Activated naive CD8-positive, alpha-beta T cell (primary cell): Measurements from ENCODE around the gene RP2.

Source experiments
- H3K27ac Mint-ChIP-seq: one replicate; pipeline ENCODE4 v1.8.0; 2021; ENCODE audit warnings: mixed read lengths
- H3K27me3 Mint-ChIP-seq: one replicate; pipeline ENCODE4 v1.8.0; 2021; ENCODE audit warnings: mixed read lengths
- H3K36me3 Mint-ChIP-seq: one replicate; pipeline ENCODE4 v1.8.0; 2021; ENCODE audit warnings: mixed read lengths
- H3K4me1 Mint-ChIP-seq: one replicate; pipeline ENCODE4 v1.8.0; 2021; ENCODE audit warnings: low read depth, mixed read lengths
- H3K4me3 Mint-ChIP-seq: one replicate; pipeline ENCODE4 v1.8.0; 2021; ENCODE audit warnings: mild to moderate bottlenecking, mixed read lengths
- H3K9me3 Mint-ChIP-seq: one replicate; pipeline ENCODE4 v1.8.0; 2021; ENCODE audit warnings: low read depth, mixed read lengths

Gene RP2

DNA sequence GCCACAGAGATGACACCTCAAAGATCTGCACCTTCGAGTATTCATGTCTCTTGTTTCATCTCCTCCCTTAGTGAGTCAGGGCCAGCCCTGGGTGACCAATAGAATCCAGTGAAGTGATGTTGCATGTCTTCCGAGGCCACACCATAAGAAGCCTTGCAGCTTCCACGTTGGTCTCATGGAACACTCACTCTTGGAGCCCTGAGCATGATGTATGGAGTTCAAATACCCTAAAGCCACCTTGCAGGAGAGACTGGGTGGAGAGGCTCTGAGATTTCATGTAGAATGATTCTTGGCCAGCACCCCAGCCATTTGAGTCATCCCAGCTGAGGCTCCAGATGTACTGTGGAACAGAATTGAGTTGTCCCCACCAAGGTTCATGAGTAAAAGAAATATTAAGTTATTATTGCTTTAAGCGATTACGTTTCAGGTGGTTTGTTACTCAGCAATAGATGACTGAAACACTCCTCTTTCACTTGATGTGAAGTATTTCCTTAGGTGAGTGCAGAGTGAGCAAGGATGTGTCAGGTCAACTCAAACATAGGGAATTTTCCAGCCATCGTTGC lies 5.0 kb upstream of the RP2 start:
- Mint-ChIP-seq H3K4me3 (no peak overlapping the region), H3K4me1 (peaks cover 2% of the 10 kb centered on the region), H3K36me3 (no peaks in the 10 kb centered on the region)

DNA sequence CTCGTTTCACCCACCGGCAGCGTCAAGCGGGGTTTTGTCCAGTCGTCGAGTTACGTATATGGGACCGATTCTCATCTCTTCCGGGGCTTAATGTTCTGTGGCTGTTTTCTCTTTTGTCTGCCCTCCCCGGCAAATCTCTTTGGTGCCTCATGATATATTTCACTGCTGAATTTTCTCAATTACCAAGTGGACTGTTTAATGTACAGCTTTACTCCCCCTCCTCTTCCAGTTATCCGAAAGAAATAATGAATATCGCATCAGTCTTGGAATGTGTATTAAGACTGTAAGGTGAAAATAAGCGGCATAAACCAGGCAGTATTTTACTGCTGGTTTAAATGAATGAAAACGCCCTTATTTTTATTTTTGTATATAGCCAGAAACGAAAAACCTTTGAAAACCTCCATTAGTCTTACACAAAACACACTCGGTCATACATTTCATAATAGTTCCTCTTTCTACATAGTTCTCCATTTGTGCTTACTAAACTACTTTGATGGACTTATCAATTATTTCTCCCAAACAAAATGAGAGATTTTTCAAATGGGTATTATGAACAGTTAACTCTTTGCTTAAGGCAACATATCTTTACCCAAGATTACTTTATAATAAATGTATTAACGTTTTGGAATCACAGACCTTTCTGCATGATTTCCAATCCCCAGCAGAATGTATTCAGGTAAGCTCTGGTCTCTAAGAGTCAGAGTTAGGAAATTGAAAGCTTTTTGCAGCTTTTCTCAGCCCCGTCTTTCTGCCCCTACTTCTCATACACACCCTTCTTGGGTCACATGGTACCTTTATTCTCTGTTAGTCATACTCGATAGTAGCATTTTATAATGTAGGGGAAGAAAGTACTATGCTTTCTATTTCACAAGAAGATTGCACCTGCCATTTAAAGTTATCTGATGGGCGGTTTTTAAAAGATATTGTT lies 979 bp downstream of the RP2 start:
- Mint-ChIP-seq H3K27me3 (no peaks in the 10 kb centered on the region), H3K4me1 (peaks cover 29% of the 10 kb centered on the region), H3K36me3 (no peaks in the 10 kb centered on the region)

More for the DNA sequence above, 5.0 kb upstream of the RP2 start:
- no peak overlapping the region for H3K27ac Mint-ChIP-seq
- H3K27me3 Mint-ChIP-seq = peaks cover 3% of the 10 kb centered on the region
- H3K9me3 Mint-ChIP-seq = no peaks in the 10 kb centered on the region

DNA sequence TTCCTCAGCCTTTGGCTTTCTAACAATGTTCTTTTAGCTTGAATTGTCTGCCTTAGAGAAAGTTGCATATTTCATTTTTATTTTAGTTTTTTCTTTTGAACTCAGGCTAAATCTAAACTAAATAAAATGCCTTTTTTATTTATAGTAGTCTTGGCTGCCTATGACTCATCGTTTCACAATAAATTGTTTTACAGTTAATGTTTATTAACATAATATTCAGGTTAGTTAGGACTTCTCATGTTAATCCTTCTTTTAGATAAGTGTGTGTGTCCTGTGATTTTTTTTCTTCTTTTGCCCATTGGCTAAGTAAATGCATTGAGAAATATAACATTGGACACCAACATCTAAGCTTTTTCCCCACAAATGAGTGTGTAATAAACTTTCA lies 1.6 kb downstream of the RP2 start:
- Mint-ChIP-seq H3K27me3 (no peaks in the 10 kb centered on the region), H3K4me3 (peak overlapping the region; percentile 95), H3K36me3 (no peaks in the 10 kb centered on the region), H3K27ac (peak overlapping the region; percentile 88), H3K9me3 (no peaks in the 10 kb centered on the region), H3K4me1 (peaks cover 29% of the 10 kb centered on the region)

More for the DNA sequence above, 979 bp downstream of the RP2 start:
- H3K4me3 Mint-ChIP-seq = peak overlapping the region; percentile 95
- peak overlapping the region; percentile 88 for H3K27ac Mint-ChIP-seq
- H3K9me3 Mint-ChIP-seq = no peaks in the 10 kb centered on the region

DNA sequence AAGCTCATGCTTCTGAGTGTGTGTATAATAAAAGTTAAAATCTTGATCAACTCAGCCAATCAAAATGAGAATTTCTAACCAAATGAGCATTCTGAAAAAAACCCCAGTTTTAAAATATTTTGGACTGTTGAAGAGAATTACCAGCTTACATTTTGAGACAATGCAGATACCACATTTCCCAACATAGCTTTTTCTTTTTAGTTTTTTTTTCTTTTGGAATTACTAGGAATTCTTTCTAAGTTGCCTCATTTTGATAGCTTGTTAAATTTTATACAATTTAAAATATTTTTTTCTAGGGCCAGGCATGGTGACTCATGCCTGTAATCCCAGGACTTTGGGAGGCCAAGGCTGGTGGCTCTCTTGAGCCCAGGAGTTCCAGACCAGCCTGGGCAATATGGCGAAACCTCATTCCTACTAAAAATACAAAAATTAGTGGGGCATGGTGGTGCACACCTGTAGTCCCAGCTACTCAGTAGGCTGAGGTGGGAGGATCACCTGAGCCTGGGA lies 2.2 kb downstream of the RP2 start:
- Mint-ChIP-seq H3K36me3 (no peaks in the 10 kb centered on the region), H3K4me3 (no peak overlapping the region), H3K9me3 (no peaks in the 10 kb centered on the region), H3K27ac (no peak overlapping the region), H3K27me3 (no peaks in the 10 kb centered on the region), H3K4me1 (peaks cover 29% of the 10 kb centered on the region)

DNA sequence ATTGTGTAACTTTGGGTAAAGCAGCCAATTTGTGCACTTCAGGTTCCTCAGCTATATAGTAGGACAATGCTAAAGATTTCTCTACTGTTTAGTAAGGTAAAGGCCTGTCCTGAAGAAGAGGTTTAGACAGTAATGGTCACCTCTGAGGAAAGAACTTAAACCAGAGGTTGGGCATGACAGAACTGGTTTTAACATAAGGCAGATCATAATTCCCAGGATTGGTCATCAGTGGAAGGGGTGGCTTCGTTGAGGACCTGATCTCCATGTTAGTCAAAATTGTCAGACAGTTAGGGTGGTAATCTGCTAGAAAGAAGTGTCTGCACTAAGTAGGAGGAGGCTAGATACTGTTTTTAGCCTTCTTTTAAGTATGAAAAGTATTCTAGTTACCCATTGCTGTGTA lies 4.1 kb downstream of the RP2 start:
- Mint-ChIP-seq H3K36me3 (no peaks in the 10 kb centered on the region), H3K4me1 (peaks cover 32% of the 10 kb centered on the region), H3K27me3 (no peaks in the 10 kb centered on the region), H3K4me3 (no peak overlapping the region), H3K9me3 (no peaks in the 10 kb centered on the region), H3K27ac (no peak overlapping the region)

DNA sequence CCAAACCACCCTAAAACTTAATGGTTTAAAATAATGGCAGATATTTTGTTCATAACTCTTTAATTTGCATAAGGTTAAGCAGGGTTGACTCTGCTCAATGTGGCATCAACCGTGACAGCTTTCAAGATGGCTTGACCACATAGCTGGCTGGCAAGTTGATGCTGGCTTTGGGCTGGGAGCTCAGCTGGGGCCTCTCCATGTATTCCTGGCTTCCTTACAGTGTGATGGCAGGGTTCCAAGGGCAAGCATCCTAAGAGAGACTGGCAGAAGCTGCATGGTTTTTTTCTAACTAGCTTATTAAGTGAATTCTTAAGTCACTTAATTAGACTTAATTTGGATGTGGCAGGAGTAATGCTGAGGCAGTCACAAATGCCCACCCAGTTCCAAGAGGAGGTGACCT lies 4.5 kb downstream of the RP2 start:
- H3K27me3 Mint-ChIP-seq = no peaks in the 10 kb centered on the region
- H3K27ac Mint-ChIP-seq = no peak overlapping the region
- peaks cover 29% of the 10 kb centered on the region for H3K4me1 Mint-ChIP-seq
- H3K4me3 Mint-ChIP-seq = no peak overlapping the region
- no peaks in the 10 kb centered on the region for H3K36me3 Mint-ChIP-seq
- H3K9me3 Mint-ChIP-seq = no peaks in the 10 kb centered on the region

DNA sequence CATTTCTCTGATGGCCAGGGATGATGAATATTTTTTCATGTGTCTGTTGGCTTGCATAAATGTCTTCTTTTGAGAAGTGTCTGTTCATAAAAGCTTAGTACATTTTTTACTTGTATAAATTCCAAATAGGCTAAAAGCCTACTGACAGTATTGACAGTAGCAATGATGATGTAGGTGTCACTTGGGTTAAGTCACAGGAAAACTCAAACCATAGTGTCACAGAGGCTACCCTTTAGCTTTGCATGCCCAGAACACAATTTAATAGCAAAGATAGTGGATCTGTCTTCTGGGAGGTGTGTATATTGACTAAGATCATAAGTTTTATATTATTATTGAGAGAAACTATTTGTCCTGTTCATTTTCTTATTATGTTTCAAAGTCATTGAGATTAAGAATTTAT lies 8.1 kb downstream of the RP2 start:
- H3K4me3 Mint-ChIP-seq = no peak overlapping the region
- no peaks in the 10 kb centered on the region for H3K9me3 Mint-ChIP-seq
- H3K27me3 Mint-ChIP-seq = no peaks in the 10 kb centered on the region
- peaks cover 18% of the 10 kb centered on the region for H3K4me1 Mint-ChIP-seq
- H3K36me3 Mint-ChIP-seq = no peaks in the 10 kb centered on the region
- H3K27ac Mint-ChIP-seq = no peak overlapping the region

DNA sequence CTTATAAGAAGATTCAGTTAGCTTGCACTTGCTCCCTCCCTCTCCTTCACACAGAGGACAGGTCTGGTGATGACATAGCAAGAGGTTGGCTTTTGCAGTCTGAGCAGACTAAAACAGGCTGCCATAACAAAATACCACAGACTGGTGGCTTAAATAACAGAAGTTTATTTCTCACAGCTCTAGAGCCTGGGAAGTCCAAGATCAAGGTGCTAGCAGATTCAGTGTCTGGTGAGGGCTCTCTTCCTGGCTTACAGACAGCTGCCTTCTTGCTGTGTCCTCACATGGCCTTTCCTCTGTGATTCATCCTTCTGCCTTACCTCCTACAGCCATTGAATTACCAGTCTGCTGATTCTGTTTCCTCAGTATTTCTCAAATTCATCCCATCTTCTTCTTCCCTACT lies 13.1 kb downstream of the RP2 start:
- Mint-ChIP-seq H3K9me3 (no peaks in the 10 kb centered on the region), H3K27ac (no peak overlapping the region), H3K4me3 (no peak overlapping the region), H3K27me3 (no peaks in the 10 kb centered on the region), H3K36me3 (peaks cover 3% of the 10 kb centered on the region), H3K4me1 (peaks cover 9% of the 10 kb centered on the region)

DNA sequence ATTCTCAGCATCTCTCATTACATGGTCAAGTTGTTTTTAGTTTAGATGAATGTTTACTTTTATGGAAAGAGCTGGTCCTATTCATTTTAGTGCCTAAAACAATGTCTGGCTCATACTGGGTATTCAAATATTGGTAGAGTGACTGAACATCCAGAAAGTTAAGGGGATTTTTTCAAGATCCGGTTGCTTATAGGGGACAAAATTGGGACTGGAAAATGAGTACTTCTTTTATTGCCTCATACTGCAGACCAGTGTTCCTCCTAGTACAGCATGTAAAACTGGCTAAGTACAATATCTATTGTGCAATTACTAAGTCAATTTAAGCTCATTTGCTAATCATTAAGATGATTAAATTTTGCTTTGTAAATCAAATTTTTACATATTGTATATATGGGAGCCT lies 13.9 kb downstream of the RP2 start:
- Mint-ChIP-seq H3K4me1 (peaks cover 9% of the 10 kb centered on the region), H3K36me3 (peaks cover 3% of the 10 kb centered on the region), H3K27me3 (no peaks in the 10 kb centered on the region), H3K27ac (no peak overlapping the region), H3K4me3 (no peak overlapping the region), H3K9me3 (no peaks in the 10 kb centered on the region)

DNA sequence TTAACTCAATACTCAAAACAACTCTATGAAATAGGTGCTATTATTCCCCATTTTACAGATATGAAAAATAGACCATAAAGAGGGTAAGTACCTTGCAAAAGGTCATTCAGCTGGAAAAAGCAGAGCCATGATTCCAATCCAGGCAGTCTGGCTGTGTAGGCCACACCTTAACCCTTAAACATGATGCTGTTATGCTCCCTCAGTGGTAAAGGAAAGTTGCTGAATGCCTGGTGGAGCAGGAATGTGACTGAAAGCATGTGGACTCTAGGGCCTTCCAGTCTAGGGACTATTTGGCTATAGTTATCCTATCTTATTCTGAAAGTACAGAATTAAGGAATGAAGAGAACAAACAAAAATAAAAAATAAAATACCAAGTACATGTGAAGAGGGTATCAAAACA lies 19.6 kb downstream of the RP2 start:
- Mint-ChIP-seq H3K4me3 (no peak overlapping the region), H3K9me3 (no peaks in the 10 kb centered on the region), H3K36me3 (peaks cover 4% of the 10 kb centered on the region), H3K27me3 (no peaks in the 10 kb centered on the region), H3K27ac (no peak overlapping the region), H3K4me1 (peaks cover 4% of the 10 kb centered on the region)

DNA sequence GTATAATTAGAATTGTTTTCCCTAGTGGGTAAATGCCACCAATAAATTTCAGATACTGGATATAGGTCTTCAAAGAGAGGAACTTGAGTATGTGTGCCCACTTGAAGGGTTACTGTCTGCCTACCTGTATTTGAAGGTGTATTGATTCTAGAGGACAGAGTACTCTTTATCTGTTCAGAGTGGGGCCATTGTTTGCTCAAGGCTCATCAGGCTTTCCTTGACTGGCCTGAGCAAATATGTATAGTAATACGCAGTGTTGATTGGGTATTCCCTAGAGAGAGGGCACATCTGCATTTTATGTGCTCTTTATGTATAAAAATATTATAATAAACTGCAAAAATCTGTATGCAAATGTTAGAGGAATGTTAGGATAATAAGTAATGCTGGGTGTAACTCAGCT lies 23.7 kb downstream of the RP2 start:
- H3K4me1 Mint-ChIP-seq = peaks cover 4% of the 10 kb centered on the region
- H3K27me3 Mint-ChIP-seq = no peaks in the 10 kb centered on the region
- H3K36me3 Mint-ChIP-seq = peaks cover 15% of the 10 kb centered on the region
- no peak overlapping the region for H3K27ac Mint-ChIP-seq
- H3K4me3 Mint-ChIP-seq = no peak overlapping the region
- no peaks in the 10 kb centered on the region for H3K9me3 Mint-ChIP-seq

DNA sequence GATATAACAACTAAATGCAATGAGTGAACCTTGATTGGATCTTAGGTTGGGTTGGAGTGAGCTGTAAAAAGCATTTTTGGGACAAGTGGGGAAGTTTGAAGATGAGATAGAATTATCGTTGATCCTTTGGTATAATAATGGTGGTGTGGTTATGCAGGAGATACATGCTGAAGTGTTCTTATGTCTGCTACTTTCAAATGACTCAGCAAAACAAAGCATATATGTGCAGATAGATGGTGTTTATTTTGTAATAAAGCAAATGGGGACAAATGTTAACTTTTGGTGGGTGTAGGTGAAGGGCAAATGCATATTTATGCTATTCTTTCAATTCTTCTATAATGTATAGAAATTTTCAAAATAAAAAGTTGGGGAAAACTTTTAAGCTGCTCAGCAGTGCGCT lies 26.2 kb downstream of the RP2 start:
- Mint-ChIP-seq H3K4me1 (no peaks in the 10 kb centered on the region), H3K27ac (peak overlapping the region; percentile 2), H3K27me3 (no peaks in the 10 kb centered on the region), H3K36me3 (peaks cover 18% of the 10 kb centered on the region), H3K4me3 (no peak overlapping the region), H3K9me3 (no peaks in the 10 kb centered on the region)

DNA sequence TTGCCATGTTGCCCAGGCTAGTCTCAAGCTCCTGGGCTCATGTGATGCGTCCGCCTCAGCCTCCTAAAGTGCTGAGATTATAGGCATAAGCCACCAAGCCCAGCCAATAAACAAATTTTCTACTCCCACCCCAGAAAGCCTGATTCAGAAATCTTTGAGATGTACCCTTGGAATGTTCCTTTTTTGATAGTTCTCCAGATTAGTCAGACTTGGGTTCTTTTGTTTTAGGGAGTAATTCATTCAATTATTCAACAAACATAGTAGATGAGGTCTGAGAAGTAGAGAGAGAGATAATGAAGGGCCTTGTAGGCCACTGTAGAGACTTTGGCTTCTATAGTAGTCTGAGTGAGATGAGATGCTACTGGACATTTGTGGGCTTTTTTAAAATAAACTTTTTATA lies 27.8 kb downstream of the RP2 start:
- H3K27ac Mint-ChIP-seq = no peak overlapping the region

DNA sequence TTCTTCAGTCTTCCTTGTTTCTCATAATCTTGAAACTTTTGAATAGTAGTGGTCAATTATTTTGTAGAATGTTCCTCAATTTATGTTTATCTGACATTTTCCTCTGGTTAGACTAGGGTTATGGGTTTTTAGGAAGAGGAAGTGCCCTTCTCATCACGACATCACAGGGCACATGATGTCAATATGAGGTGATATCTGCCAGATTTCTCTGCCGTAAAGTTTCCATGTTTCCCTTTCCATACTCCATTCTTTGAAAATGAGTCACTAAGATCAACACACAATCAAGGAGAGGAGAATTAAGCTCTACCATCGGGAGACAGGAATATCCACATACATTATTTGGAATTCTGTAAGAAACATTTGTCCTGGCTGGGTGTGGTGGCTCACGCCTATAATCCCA lies 28.4 kb downstream of the RP2 start:
- H3K4me1 Mint-ChIP-seq = no peaks in the 10 kb centered on the region
- H3K27ac Mint-ChIP-seq = no peak overlapping the region
- H3K36me3 Mint-ChIP-seq = peaks cover 18% of the 10 kb centered on the region
- no peaks in the 10 kb centered on the region for H3K9me3 Mint-ChIP-seq
- no peak overlapping the region for H3K4me3 Mint-ChIP-seq
- no peaks in the 10 kb centered on the region for H3K27me3 Mint-ChIP-seq

More for the DNA sequence above, 27.8 kb downstream of the RP2 start:
- Mint-ChIP-seq H3K27me3 (no peaks in the 10 kb centered on the region), H3K4me3 (no peak overlapping the region), H3K9me3 (no peaks in the 10 kb centered on the region), H3K4me1 (no peaks in the 10 kb centered on the region), H3K36me3 (peaks cover 18% of the 10 kb centered on the region)

DNA sequence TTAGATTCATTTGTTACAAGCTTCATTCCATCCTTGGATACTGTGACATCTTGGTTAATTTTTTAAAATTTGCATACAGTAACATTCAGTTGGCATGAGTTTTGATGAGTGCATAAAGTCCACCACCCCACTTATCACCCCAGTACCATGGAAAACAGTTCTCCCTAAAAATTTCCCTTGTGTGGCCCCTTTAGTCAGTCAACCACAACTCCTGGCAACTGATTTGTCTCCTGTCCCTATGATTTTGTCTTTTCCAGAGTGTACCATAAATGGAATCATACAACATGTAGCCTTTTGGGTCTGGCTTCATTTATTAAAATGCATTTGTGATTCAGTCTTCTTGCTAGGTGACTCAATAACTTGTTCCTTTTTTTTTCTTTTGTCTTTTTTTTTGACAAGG lies 29.9 kb downstream of the RP2 start:
- no peak overlapping the region for H3K4me3 Mint-ChIP-seq
- H3K4me1 Mint-ChIP-seq = no peaks in the 10 kb centered on the region
- H3K27me3 Mint-ChIP-seq = no peaks in the 10 kb centered on the region
- peaks cover 14% of the 10 kb centered on the region for H3K36me3 Mint-ChIP-seq
- no peaks in the 10 kb centered on the region for H3K9me3 Mint-ChIP-seq
- no peak overlapping the region for H3K27ac Mint-ChIP-seq
